ENCODE results near the gene GBF1.

Gene GBF1

DNA sequence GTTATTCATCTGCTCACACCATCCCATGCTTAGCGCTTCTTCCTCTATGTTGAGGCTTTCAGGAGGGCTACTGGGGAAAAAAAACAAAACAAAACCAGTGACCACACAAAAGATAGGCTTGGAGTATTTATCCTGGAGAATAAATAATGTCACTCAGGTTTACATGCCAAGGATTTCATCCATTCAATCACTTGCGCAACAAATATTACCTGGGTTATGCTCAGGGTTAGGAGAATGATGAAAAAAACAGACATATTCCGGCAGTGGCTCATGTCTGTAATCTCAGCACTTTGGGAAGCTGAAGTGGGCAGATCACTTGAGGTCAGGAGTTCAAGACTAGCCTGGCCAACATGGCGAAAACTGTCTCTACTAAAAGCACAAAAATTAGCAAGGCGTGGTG, 22.5 kb upstream of the GBF1 start:
- no peak overlapping the region for H3K4me3 ChIP-seq (ENCODE audit: low read depth, low read length)
- no peak for TF ChIP-seq CTCF (IDR thresholded peaks at IDR 0.05; ENCODE audit: low read depth, low read length, missing control alignments)
- no peak for DNase-seq
- no peaks in the 10 kb centered on the region for H3K27me3 ChIP-seq (replicated peaks)
- H3K36me3 ChIP-seq (replicated peaks) = no peaks in the 10 kb centered on the region
- in situ Hi-C loops (cut with HindIII; ENCODE audit: low pct_ligation_motif_present, low sequenced_read_pairs) = loop anchor here (10.0 kb wide), 2 partner anchors 48 to 142 kb away; no protein-coding TSS in a partner anchor
- H3K27ac ChIP-seq = no peak overlapping the region

GRCh38 chr10:102225646-102226541, 19.4 kb upstream of the GBF1 start, which contains the start of gene ELOVL3:
ELOVL3 (plus strand) TSS chr10:102226299; CDS start chr10:102226549, 250 bp downstream.
- in situ Hi-C loops (cut with HindIII; ENCODE audit: low pct_ligation_motif_present, low sequenced_read_pairs) = loop anchor here (10.0 kb wide), 2 partner anchors 51 to 139 kb away; no protein-coding TSS in a partner anchor
- no peak for TF ChIP-seq CTCF (IDR thresholded peaks at IDR 0.05; ENCODE audit: low read depth, low read length, missing control alignments)
- H3K27me3 ChIP-seq (replicated peaks) = peaks cover 4% of the 10 kb centered on the region
- no peaks in the 10 kb centered on the region for H3K36me3 ChIP-seq (replicated peaks)
- DNase-seq = peak; percentile 94
- H3K27ac ChIP-seq = peak within 1 kb of the TSS; percentile 9
- H3K4me3 ChIP-seq (ENCODE audit: low read depth, low read length) = peak within 1 kb of the TSS; percentile 37

DNA sequence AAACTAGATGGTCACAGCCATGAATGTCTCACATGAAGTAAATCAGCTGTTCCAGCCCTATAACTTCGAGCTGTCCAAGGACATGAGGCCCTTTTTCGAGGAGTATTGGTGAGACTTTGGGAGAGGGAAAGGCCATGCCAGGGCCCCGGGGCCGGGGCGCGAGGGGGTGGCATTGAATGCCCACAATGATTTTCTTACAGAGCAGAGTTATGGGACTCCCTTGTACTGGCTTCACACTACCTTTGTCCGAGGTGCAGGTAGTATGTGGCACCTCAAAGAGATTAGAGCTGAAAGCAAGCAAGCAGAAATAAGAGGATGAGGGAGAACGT, 18.8 kb upstream of the GBF1 start:
- no peak overlapping the region for H3K4me3 ChIP-seq (ENCODE audit: low read depth, low read length)
- in situ Hi-C loops (cut with HindIII; ENCODE audit: low pct_ligation_motif_present, low sequenced_read_pairs) = loop anchor here (10.0 kb wide), 2 partner anchors 52 to 138 kb away; no protein-coding TSS in a partner anchor
- no peaks in the 10 kb centered on the region for H3K36me3 ChIP-seq (replicated peaks)
- DNase-seq = no peak
- peaks cover 4% of the 10 kb centered on the region for H3K27me3 ChIP-seq (replicated peaks)
- no peak for TF ChIP-seq CTCF (IDR thresholded peaks at IDR 0.05; ENCODE audit: low read depth, low read length, missing control alignments)
- no peak overlapping the region for H3K27ac ChIP-seq

- H3K4me3 ChIP-seq (ENCODE audit: low read depth, low read length) = no peak overlapping the region
- in situ Hi-C loops (cut with HindIII; ENCODE audit: low pct_ligation_motif_present, low sequenced_read_pairs) = loop anchor here (10.0 kb wide), 2 partner anchors 52 to 138 kb away; no protein-coding TSS in a partner anchor
- DNase-seq = no peak
- H3K27me3 ChIP-seq (replicated peaks) = peaks cover 4% of the 10 kb centered on the region
- no peak overlapping the region for H3K27ac ChIP-seq
- TF ChIP-seq CTCF (IDR thresholded peaks at IDR 0.05; ENCODE audit: low read depth, low read length, missing control alignments) = no peak
- H3K36me3 ChIP-seq (replicated peaks) = no peaks in the 10 kb centered on the region
These were observed 18.3 kb upstream of the GBF1 start for GRCh38 chr10:102227050-102227449.

GRCh38 chr10:102229810-102230263, 15.5 kb upstream of the GBF1 start:
- peak; percentile 67 for DNase-seq
- in situ Hi-C loops (cut with HindIII; ENCODE audit: low pct_ligation_motif_present, low sequenced_read_pairs) = loop anchor here (10.0 kb wide), 2 partner anchors 55 to 135 kb away; no protein-coding TSS in a partner anchor
- Histone ChIP-seq H3K27me3 (replicated peaks) (peaks cover 4% of the 10 kb centered on the region), H3K4me3 (ENCODE audit: low read depth, low read length) (peak overlapping the region; percentile 47), H3K27ac (no peak overlapping the region), H3K36me3 (replicated peaks) (no peaks in the 10 kb centered on the region)
- TF ChIP-seq CTCF (IDR thresholded peaks at IDR 0.05; ENCODE audit: low read depth, low read length, missing control alignments) = peak; percentile 99
